HG02981 (cell line): ENCODE results near the gene GID8.

Experiments
- ATAC-seq: cut with Tn5 transposase; IDR thresholded peaks from one replicate; pipeline ENCODE4 v1.9.1; 2021; ENCODE audit warnings: mild to moderate bottlenecking, moderate library complexity; ENCODE audit not compliant: unreplicated experiment

GID8 gene

DNA sequence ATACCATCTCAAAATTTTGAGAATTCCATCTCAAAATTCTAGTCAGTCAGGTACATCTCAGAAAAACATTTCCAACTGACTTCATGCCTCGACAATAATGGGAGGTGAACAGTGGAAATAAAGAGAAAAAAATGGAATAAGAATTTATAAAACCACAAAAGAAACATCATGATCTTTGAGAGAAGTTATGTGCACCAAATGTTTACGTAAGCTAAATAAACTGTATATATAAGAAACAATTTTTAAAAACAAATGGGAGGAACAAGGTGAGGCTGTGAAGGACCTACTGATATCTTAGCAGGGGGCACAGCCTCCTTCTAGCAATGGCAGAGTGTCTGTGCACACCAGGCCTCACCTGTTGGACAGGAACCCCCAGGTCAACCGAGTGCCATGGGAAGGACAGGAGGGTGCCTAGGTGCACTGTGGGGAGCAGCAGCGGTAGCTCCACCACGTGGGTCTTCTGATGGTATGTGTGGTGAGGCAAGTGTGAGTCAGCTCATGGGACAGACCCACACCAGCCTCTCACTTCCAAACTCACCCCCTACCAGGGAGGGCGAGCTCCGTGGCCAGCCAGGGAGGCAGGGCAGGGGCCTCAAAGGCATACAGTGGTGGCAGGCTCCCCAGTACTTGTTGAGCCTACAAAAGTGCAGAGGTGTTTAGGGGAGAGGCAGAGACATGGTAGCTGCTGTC, 34.9 kb upstream of the GID8 start:
- ATAC-seq, result no peak

DNA sequence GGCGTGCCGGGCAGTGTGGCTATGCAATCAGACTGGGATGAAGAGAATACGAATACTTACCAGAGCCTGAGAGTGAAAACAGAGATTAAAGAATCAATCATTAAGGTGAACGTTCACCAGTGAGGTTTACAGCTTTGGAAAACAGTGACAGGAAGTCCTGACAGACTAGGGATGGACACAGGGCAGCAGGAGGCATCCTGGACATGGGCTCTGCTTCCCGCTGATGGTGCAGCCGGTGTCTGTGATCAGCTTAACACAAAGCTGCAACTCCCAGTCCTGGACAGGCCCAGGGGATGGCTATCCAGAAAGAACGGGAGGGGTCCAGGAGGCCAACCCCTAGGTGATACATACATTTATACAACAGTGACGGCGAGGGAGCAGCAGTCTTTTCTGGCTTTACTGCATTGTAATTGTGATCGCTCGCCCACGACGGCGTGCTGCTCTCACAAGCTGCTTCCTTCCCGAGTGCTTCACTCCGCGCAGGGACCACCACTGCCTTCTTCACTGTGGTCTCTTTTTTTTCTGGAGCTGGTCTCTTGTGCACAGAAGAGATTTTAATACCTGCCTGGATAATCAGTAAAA, 32.3 kb upstream of the GID8 start:
- ATAC-seq, result no peak

DNA sequence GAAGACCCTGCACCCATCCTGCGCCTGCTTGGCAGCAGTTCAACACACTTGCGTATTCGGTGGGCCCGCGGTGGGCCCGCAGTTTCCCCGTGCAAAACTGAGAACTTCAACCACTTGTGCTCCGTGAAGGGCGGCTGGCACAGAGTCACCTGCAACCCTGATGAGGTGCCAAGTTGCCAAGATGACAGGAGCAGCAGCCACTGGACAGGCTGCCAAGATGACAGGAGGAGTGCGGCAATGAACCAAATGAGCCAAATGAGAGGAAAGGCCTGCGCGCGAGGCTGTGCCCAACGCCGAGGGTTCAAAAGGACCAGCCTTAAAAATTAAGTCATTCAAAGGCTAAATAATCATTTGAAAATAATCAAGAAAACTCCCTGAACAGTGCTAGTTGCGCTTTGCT, 31.7 kb upstream of the GID8 start:
- no peak for ATAC-seq

DNA sequence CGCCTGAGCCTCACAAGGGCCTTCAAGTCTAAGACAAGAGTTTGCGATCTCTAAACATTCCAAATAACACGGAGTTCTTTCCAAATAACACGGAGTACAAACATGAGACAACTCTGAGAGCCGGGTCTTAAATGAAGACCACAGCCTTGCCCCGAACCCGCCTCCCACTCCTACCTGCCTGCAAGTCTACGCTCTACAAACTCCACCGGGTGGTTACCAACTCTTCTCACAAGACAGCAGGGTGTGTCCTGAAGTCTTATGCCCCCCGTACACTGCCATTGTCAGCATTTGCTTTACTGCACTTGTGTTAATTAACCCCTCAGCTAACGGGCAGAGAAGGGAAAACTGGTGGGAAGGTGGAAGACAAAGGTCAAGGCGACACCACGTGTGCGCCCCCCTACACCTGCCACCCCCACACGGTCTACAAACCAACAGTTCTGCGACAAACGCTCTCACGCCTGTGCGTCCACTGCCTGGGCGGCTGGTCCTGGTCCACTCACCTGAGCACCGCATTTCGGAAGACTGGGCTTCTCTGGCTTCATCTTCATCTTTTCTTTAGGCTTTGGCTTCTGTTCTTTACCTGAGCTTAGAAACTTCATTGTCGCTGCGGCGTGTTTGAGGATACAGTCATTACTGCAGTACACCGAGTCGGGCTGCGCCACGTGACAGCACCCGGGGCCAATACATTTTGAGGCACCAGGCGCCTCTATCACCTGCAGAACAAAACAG, 31.1 kb upstream of the GID8 start:
- ATAC-seq, result no peak

DNA sequence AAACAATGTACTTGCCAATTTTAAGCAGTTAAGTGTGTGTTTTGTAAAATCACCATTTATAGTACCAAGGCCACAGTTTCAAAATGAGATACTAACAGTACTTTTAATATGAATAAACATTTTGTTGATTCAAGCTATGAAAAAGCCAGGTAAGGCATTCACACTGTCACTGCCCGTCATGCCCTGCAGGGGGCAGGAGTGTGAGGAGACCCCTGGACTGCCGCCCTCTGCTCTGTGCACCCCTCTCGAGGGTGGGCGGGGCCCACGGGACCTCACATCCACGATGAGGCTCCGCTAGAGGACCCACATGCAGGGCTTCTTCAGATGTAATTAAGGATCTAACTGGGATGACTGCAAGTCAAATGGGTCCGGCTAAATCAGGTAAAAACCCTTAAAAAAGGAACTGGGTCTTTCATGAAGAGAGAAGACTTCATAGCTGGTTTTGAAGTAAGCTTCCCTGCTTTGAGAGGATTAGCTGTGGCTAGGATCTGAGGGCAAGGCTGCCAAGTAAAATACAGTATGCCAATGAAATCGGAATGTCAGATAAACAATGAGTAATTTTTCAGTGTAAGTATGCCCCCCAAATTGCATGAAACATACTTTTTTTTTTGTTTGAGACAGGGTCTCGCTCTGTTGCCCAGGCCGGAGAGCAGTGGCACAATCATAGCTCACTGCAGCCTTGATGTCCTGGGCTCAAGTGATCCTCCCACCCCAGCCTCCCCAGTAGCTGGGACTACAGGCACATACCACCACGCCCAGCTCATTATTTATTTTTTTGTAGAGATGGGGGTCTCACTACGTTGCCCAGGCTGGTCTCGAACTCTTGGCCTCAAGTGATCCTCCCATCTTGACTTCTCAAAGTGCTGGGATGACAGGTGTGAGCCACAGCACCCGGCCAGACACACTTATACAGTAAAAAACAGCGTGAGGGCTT, 30.3 kb upstream of the GID8 start:
- no peak for ATAC-seq

DNA sequence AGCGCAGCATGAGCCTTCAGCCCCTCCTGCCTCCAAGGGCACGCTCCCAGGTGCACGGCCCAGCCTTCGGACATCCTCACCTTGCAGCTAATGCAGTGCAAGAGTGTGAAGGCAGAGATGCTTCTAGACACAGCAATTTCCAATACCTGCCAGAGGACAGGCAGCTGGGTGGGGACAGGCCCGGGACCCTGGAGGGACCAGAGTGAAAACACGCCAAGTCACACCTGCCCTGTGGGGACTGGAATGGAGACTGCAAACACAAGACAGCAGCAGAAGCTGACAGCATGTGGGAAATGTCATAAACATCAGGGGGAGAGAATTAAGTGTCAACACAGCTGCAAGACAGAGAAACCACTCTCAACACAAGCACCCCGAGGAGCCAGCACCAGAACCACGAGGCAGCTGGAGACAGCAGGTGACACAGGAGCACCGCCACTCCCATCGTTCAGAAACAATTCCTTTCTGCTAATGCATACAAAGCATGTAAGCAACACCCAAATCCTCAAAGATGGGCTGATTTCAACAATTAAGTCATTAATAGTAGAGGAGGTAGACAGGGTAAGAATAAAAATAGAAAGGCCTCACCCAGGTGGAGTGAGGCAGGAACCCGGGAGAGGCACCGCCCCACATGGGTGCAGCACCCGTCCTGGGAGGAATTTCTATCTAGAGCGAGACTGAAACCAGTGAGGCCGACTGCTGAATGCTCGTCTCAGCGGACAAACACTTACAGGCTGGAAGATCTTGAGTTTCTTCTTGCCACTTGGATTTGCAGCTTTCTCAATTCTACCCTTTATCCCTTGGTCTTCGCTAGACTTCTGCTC, 28.8 kb upstream of the GID8 start:
- ATAC-seq, result no peak

DNA sequence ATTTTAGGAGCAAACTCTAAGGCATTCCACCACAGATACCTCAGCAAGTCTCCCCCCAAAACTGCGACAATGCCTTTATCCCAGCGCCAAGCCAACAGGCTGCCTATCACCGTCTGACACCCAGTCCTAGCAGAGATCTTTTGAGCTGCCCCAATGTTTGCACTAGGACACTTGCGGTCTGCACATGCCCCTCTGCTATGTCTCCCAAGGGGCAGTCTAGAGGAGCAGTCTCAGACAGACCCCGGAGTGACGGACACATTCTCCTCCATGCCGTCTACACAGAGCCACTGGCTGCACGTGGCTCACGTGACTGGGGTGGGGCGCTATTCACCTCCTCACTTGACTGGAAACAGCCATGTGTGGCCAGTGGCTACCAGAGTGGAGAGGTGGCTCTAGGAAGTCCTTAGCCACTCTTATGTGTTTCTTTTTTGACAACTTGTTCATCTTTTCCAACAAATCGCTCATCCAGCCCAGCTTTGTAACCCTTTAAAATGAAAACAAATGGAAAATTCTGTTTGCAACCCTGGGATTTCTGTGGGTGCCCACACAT, 27.7 kb upstream of the GID8 start:
- no peak for ATAC-seq

DNA sequence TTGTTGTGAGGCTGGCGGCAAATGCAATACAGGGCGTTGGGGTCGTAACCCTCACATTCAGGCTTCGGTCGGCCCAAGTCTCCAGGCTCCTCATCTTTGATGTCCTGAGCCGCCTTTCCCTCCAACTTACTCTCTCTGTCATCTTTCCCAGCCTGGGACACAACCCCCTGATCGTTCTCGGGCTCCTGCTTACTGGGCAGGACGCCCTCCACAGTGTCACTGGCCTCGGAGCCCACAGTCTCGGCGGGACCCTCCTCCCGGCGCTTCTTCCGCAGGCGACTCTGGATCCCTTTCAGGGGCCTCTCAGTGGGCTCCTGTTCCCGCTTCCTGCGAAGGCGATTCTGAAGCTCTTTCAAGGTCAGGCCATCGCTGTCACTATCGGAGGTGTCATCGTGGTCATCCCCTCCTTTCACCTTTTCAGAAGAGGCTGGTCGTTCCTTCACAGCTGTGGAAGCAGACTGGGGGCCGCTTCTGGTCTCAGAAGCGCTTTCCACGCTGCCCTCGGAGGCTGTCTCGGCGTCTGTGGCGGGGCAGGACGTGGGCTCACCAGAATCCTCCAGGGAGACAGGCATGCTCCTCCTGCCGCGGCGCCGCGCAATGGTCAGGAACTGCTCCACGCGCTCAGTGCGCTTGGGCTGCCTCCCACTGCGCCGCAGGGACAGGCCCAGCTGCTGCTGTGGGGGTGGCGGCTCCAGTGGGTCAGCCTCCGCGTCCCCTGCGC, 27.0 kb upstream of the GID8 start:
- ATAC-seq, result no peak

DNA sequence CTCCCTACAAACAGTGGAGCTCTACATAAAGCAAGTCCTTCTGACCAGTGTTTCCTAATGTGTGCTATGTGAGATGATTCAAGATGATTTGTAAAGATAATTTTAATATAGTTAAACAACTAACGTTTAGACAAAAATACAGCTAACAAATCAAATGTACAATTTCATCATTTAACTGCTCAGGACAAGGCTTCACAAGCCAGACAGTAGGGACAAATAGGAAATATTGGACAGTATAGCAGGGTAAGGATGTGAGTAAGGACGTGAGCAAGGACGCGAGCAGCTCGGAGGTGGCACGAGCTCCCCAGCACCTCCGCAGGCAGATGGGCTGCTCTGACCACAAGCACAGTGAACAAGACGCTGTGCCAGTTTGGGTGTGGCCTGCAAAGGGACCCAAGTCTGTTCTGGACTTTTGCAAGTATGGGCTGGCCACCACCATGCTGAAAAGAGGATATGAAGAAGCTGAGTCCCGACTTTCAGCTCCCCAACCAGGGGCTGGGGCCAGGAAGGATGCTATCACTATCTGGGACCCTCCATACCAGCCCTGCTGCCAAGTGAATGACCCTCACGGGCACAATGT, 26.2 kb upstream of the GID8 start:
- no peak for ATAC-seq

DNA sequence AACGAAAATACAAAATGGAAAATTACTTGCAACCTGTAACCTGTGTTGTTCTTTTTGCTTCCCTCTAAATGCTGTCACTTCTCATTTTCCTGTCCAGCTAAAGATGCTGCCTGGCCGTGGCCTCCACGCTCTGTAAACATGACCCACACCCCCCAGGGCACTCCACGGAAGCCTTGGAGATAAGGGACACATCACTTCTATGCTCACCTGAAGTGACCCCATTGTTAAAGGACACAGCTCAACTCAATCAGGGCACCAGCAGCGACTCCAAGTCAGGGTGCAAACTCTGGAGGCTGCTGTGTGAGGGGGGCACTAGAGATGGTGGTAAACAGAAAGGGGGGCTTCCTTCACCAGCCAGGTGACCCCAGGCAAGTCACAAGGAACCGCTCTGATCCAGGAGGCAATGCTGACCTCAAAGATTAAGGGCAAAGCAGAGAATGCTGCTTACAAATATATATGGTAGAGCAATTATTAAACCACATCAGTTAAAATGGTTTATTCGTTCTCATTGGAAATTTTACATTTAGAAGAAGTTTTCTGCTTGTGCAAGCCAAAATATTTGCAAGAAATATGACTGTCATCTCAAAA, 24.8 kb upstream of the GID8 start:
- no peak for ATAC-seq

DNA sequence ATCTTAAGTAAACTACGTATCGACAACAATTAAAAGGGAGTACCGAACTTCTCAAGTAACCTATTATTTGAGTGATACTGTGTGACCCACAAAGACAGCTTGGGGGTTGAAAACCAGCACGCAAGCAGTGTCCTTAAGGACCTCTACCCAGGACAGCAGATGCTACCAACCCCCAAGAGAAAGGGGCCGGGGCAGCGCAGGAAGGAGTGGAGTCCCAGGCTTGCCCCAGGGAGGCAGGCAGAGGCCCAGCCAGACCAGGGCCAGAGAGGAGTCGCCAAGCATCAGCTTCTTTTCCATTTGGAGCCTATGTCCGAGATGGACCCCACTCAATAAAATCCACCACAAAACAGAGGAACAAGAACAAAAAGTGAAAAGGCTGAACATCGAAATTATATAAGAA, 23.5 kb upstream of the GID8 start:
- ATAC-seq, result no peak

DNA sequence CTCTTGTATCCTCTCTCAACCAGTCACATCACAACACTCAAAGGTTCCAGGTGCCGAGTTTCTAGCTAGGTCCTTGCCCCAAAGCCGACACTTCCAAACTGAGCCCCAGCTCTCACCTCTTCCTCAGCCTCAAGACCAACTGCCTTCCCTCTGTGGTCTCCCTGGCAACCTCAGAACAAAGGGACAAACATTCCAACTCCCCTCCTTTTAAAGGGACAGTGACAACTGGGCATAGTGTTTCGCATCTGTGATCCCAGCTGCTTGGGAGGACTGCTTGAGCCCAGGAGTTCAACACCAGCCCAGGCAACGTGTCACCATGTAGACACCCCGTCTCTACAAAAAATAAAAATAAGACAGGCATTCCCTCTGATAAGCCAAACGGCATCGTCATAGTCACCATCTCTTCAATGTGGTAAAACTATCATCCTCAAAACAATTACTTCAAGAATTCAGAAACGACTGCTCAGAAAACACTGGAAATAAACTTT, 22.9 kb upstream of the GID8 start:
- ATAC-seq, result no peak

DNA sequence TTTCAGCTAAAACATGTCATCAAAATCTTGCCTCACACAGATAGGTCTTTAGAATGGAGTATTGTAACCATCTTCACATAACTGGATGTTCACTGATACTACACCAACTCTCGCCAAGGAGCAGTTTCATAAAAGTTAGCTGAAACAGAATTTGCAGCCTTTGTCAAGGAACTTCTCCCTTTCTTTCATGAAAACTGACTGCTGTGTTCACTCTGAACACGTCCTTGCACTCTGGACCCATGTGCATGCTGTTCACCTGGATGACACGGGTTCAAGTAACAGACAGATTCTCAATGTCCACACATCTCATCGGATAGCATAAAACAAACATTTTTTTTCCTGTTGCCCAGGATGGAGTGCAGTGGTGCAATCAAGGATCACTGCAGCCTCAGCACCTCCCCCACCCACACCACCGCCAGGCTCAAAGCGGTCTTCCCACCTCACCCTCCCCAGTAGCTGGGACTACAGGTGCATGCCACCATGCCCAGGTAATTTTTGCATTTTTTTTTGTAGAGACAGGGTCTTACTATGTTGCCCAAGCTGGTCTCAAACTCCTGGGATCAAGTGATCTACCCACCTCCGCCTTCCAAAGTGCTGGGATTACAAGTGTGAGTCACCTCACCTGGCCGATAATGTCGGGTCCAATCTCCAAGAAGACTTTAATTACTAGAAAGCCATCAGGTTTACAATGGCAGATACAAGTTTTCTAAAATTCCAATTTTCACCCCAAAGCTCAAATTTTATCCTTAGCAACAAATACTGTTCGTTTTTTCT, 21.1 kb upstream of the GID8 start:
- ATAC-seq, result no peak

DNA sequence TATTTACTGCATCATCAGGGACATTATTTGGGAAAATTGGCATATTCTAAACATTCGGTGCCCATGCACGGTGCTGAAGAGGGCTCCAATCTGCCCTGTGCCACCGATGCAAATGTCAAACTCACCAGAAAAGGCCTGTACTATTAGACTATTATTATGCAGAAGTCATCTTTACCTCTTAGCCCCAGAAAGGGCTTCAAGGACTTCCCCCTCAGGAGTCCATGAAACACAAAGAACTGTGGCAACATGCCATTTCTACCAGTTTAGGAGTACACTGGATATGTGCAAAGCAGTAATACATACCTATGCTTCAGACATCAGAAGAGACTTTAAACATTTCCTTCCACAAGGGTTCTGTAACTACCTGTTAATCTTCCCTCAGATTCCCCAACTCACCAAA, 20.2 kb upstream of the GID8 start:
- no peak for ATAC-seq

DNA sequence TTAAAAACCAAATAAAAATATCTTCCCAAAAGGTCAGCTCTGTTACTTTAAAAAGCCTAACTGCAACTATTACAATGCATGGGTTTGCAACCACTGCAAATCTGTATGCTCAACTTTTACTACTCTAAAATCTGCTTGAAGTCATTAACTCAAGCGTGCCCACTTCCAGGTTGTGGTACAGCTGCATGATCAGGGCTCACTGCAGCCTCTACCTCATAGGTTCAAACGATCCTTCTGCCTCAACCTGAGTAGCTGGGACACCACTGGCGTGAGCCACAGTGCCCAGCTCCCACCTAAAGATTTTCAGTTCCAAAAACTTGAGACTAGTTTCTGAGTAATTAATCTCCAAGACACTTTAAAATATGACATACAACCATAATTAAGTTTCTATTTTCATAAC, 19.8 kb upstream of the GID8 start:
- no peak for ATAC-seq

DNA sequence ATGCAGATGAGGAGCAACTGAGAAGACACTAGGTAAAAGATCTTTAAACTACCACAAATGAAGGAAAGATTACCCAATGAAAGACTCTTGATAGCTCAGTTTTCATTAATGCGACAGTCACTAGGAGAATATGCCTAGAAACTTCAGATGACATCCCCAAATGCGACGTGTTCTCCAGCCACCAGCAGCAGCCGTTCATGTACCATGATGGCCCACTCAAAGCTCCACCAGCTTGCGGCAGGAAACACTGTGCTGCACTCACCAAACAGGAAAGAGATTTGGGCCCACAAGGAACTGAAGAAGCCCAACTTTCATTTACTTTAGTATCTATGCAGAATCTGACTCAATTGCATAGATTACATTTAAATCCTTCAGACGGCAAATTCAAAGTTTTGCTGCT, 19.1 kb upstream of the GID8 start:
- ATAC-seq, result no peak

DNA sequence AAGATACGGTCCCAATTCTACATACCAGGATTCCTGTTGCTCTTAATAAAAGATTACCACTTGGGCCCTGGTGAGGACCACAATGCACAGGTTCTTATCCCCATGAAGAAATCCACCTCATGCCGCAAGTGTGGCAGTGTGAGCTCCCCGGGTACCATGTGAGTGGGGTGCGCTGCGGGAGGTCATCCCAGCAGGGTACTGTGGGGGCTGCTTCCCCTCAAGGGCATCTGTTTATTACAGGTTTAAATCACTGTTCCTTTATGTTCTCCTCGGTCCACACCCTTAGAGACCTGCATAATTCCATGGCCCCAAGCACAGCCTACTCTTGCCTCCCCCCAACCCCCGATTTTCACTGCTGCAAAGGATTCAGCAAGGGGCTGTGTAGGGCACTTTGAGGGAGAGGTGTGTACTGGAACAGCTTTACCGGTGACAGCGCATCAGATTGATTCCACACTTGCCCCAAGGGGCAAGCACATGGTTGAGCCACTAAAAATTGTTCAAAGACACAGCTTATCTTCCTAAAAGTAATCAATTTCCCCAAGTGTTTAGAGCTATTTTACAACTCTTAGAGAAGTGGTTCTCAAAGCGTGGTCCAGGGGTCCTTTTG, 17.8 kb upstream of the GID8 start:
- ATAC-seq, result no peak
